Upper lobe of left lung (tissue), 4 donors: Measurements from ENCODE around the gene FAM53A.

Source experiments
- POLR2A ChIP-seq, 4 donors: fragments of 450-650 bp; IDR thresholded peaks; one replicate each; pipeline ENCODE4 v1.5.1; 2016 to 2017; ENCODE audit warnings: antibody characterized with exemption in 4 of 4, mild to moderate bottlenecking in 2 of 4
- TF ChIP-seq, protein P1 (sequence below), 6 experiments: fragments of 450-650 bp in 4 of 6; fragments of 200-600 bp in 2 of 6; sonication (generic) in 2 of 6; IDR thresholded peaks; one replicate each; pipeline ENCODE4 v1.5.1; 2016 to 2019; ENCODE audit warnings: antibody characterized with exemption in 6 of 6

DNA sequence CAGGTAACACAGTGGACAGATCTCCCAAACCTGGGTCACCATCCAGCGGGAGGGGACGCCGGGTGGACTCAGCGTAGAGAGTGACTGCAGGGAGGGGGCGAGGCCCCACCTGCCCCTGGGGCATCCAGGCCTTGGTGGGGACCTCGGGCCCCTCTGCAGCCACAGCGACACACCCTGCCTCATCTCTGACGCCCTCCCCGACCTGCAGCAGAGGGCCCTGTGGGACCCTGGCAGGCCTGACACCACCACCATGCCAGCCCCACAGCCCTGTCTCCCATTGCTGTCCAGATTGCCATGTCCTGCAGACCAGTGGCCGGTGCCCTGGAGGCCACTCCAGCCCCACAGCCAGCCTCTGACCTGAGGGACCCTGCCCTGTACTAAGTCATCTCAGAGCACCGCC is 45.2 kb downstream of the FAM53A start:
- TF ChIP-seq, protein P1, sequence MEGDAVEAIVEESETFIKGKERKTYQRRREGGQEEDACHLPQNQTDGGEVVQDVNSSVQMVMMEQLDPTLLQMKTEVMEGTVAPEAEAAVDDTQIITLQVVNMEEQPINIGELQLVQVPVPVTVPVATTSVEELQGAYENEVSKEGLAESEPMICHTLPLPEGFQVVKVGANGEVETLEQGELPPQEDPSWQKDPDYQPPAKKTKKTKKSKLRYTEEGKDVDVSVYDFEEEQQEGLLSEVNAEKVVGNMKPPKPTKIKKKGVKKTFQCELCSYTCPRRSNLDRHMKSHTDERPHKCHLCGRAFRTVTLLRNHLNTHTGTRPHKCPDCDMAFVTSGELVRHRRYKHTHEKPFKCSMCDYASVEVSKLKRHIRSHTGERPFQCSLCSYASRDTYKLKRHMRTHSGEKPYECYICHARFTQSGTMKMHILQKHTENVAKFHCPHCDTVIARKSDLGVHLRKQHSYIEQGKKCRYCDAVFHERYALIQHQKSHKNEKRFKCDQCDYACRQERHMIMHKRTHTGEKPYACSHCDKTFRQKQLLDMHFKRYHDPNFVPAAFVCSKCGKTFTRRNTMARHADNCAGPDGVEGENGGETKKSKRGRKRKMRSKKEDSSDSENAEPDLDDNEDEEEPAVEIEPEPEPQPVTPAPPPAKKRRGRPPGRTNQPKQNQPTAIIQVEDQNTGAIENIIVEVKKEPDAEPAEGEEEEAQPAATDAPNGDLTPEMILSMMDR (IDR thresholded peaks at IDR 0.05): no peak
- no peak for TF ChIP-seq POLR2A (IDR thresholded peaks at IDR 0.05)
